HepG2 (cell line): Measurements from ENCODE around the gene PROM2. TPM values are rescaled to one million over a fixed set of nuclear protein-coding genes. Genes with fewer than 3 reads are reported as not detected.

ENCODE experiments used
- ATAC-seq: fragments of 200-7000 bp; cut with Tn5 transposase; 3 replicates; pipeline ENCODE4 v1.9.1; 2020; ENCODE audit warnings: mild to moderate bottlenecking, moderate library complexity
- BruUV-seq: library from RNA; stranded (reverse); fragments of 400-500 nt; replicated peaks from 2 replicates; lab custom pipeline; 2021; lab: Mats Ljungman, UMichigan
- CTCF ChIA-PET: fragments of 300-600 bp; formaldehyde crosslinking; extraction: SDS; loops from one replicate; lab custom pipeline; 2021; ENCODE audit warnings: low total read pairs, inconsistent platforms, low intra/inter-chr PET ratio; lab: Yijun Ruan, JAX
- POLR2A ChIA-PET: fragments of 350-600 bp; sonication (Branson Sonifier 250); formaldehyde crosslinking; loops from one replicate; lab custom pipeline; 2020; ENCODE audit warnings: antibody characterized with exemption, inconsistent platforms; lab: Yijun Ruan, JAX
- DNase-seq: peaks from one replicate; pipeline ENCODE4 v3.0.0-alpha.2; 2015; ENCODE audit warnings: low spot score
- FAIRE-seq: peaks from 3 replicates; lab custom pipeline; 2011; peaks lifted over from hg19 to GRCh38; lab: Jason Lieb, UNC
- H2AFZ ChIP-seq: one replicate; pipeline ENCODE4 v1.6.1; 2011; ENCODE audit warnings: low read length, inconsistent platforms
- H3K27ac ChIP-seq: fragments of 300-600 bp; 3 replicates; pipeline ENCODE4 v1.8.0; 2011; ENCODE audit warnings: mixed run types, mild to moderate bottlenecking, mixed read lengths, low read length, inconsistent platforms; ENCODE audit not compliant: insufficient read depth; ENCODE audit errors: extremely low read length
- H3K27me3 ChIP-seq, 2 experiments: fragments of 200-600 bp in 1 of 2; 2 replicates in 1 of 2; 3 replicates in 1 of 2; pipeline versions ENCODE4 v1.6.0 to v1.8.0; 2011; ENCODE audit warnings: low read length in 2 of 2, mild to moderate bottlenecking in 2 of 2, moderate library complexity in 2 of 2, inconsistent platforms in 1 of 2; ENCODE audit not compliant: insufficient read depth in 2 of 2, control insufficient read depth in 1 of 2
- H3K36me3 ChIP-seq, 2 experiments: fragments of 200-600 bp in 1 of 2; replicated peaks in 1 of 2; 2 replicates in 1 of 2; 3 replicates in 1 of 2; pipeline versions ENCODE4 v1.5.1 to v1.8.0; 2011; ENCODE audit warnings: low read length in 2 of 2, inconsistent platforms in 1 of 2; ENCODE audit not compliant: insufficient read depth in 2 of 2, control insufficient read depth in 1 of 2
- H3K4me1 ChIP-seq: 2 replicates; pipeline ENCODE4 v1.5.1; 2012; ENCODE audit warnings: low read length, inconsistent platforms; ENCODE audit not compliant: insufficient read depth
- H3K4me2 ChIP-seq: 2 replicates; pipeline ENCODE4 v1.6.0; 2011; ENCODE audit warnings: low read depth, low read length, inconsistent platforms
- H3K4me3 ChIP-seq, 3 experiments: fragments of 200-600 bp in 1 of 3; sonication (generic), shearing (Covaris generic) in 1 of 3; replicated peaks in 1 of 3; 2 replicates each; pipeline ENCODE4 v1.5.1; 2011 to 2016; ENCODE audit warnings: low read length in 3 of 3, inconsistent platforms in 2 of 3, low read depth in 2 of 3, mild to moderate bottlenecking in 2 of 3, control low read depth in 1 of 3, mixed read lengths in 1 of 3; ENCODE audit not compliant: insufficient read depth in 1 of 3
- H3K79me2 ChIP-seq: one replicate; pipeline ENCODE4 v1.6.1; 2011; ENCODE audit warnings: low read length, inconsistent platforms; ENCODE audit not compliant: insufficient read depth
- H3K9ac ChIP-seq: 2 replicates; pipeline ENCODE4 v1.6.0; 2011; ENCODE audit warnings: mild to moderate bottlenecking, low read depth, low read length, inconsistent platforms; ENCODE audit not compliant: insufficient read depth
- H3K9me3 ChIP-seq: 2 replicates; pipeline ENCODE4 v1.5.1; 2012; ENCODE audit warnings: mild to moderate bottlenecking, low read length
- H4K20me1 ChIP-seq: 2 replicates; pipeline ENCODE4 v1.6.0; 2011; ENCODE audit warnings: inconsistent platforms, mild to moderate bottlenecking, low read length, moderate library complexity; ENCODE audit not compliant: insufficient read depth
- AFF4 ChIP-seq: sonication (generic); formaldehyde crosslinking; IDR thresholded peaks from 2 replicates; pipeline ENCODE4 v1.4.0; 2020; ENCODE audit warnings: missing genetic modification reagents
- CERS6 ChIP-seq: sonication (generic); formaldehyde crosslinking; IDR thresholded peaks from 2 replicates; pipeline ENCODE4 v1.5.0; 2020; ENCODE audit warnings: missing genetic modification reagents
- IKZF1 ChIP-seq: fragments of 450-650 bp; IDR thresholded peaks from 2 replicates; pipeline ENCODE4 v1.7.1; 2016
- KDM1A ChIP-seq: IDR thresholded peaks from 2 replicates; pipeline ENCODE4 v1.6.1; 2016; ENCODE audit warnings: missing compliant biosample characterization
- KMT2A ChIP-seq: sonication (generic); formaldehyde crosslinking; IDR thresholded peaks from 2 replicates; pipeline ENCODE4 v1.4.0; 2020; ENCODE audit warnings: missing genetic modification reagents
- MXI1 ChIP-seq: IDR thresholded peaks from 3 replicates; pipeline ENCODE4 v1.6.1; 2012; ENCODE audit warnings: low read depth, low read length, inconsistent platforms, borderline replicate concordance
- PCBP2 ChIP-seq: fragments of 200-400 bp; formaldehyde crosslinking; optimal IDR thresholded peaks from 2 replicates; pipeline ENCODE3; 2018; ENCODE audit warnings: low read length, low read depth; ENCODE audit not compliant: poor library complexity, severe bottlenecking
- POGZ ChIP-seq: sonication (generic); formaldehyde crosslinking; IDR thresholded peaks from 2 replicates; pipeline ENCODE4 v1.4.0; 2020; ENCODE audit warnings: mild to moderate bottlenecking, missing genetic modification reagents
- THAP8 ChIP-seq: sonication (generic); formaldehyde crosslinking; IDR thresholded peaks from 2 replicates; pipeline ENCODE4 v1.5.1; 2020; ENCODE audit warnings: missing genetic modification reagents, mild to moderate bottlenecking, borderline replicate concordance
- ZFYVE20 ChIP-seq: sonication (generic); formaldehyde crosslinking; IDR thresholded peaks from 2 replicates; pipeline ENCODE4 v1.8.0; 2023; ENCODE audit warnings: low read depth, mild to moderate bottlenecking, moderate library complexity, missing genetic modification reagents, borderline replicate concordance
- ZNF17 ChIP-seq: sonication (generic); formaldehyde crosslinking; IDR thresholded peaks from 2 replicates; pipeline ENCODE4 v1.5.0; 2020; ENCODE audit warnings: mild to moderate bottlenecking, missing genetic modification reagents
- ZNF768 ChIP-seq: sonication (generic); formaldehyde crosslinking; IDR thresholded peaks from 2 replicates; pipeline ENCODE4 v1.4.0; 2020; ENCODE audit warnings: missing genetic modification reagents
- WGBS: methylation state at CpG from one replicate; pipeline ENCODE4 v1.1.6; 2017; ENCODE audit warnings: low lambda C conversion rate; 5-methylcytosine and 5-hydroxymethylcytosine counted together
- in situ Hi-C: cut with HindIII; loops from 2 replicates; pipeline ENCODE4 v1.10.0; 2017; ENCODE audit warnings: low pct_unique_long_range_greater_than_20kb; ENCODE audit not compliant: extremely low pct_ligation_motif_present
- intact Hi-C: fragments of 100-400 bp; cut with micrococcal nuclease; formaldehyde crosslinking; loops from one replicate; pipeline ENCODE4 v1.10.0; 2022; ENCODE audit not compliant: unreplicated experiment
- polyA plus RNA-seq, 8 experiments: library from polyadenylated mRNA; depleted of rRNA in 3 of 8; stranded (reverse) in 7 of 8; unstranded in 1 of 8; fragments of >200 nt; fragmentation: Illumina TruSeq in 4 of 8; extraction: Trizol in 4 of 8; gene quantifications; 2 replicates each; pipeline versions ENCODE4 v1.2.1 to v1.2.3, GENCODE V29; 2011 to 2016; ENCODE audit warnings: low read depth in 4 of 8, missing spikeins in 1 of 8, mixed read lengths in 1 of 8; ENCODE audit not compliant: insufficient read depth in 1 of 8
- total RNA-seq, 5 experiments: library from RNA; depleted of rRNA; stranded (reverse); fragments of >200 nt; fragmentation: Illumina TruSeq; extraction: Trizol; gene quantifications; 2 replicates each; pipeline ENCODE4 v1.2.3, GENCODE V29; 2016; ENCODE audit warnings: low read depth in 1 of 5

PROM2 gene
- total and polyA plus RNA-seq, 2 of the 13 experiments (the other 11 are each of a cell fraction or from before 2014, with no cell fraction given), result not detected

GRCh38 chr2:95301876-95302641 is 27.8 kb downstream of the PROM2 start:
- 30% methylated on average over 13 of the region's 17 CpGs for WGBS
- Histone ChIP-seq H3K79me2 (no peaks in the 10 kb centered on the region), H4K20me1 (no peaks in the 10 kb centered on the region), H3K4me3 (no peak overlapping the region), H3K36me3 (no peaks in the 10 kb centered on the region), H2AFZ (no peak overlapping the region), H3K4me1 (peaks cover 19% of the 10 kb centered on the region), H3K9me3 (no peaks in the 10 kb centered on the region), H3K9ac (no peak overlapping the region), H3K27me3 (peaks cover 6 to 49% of the 10 kb centered on the region in 2 experiments; a peak in 3 of 5 replicates), H3K4me2 (no peak overlapping the region), H3K27ac (no peak overlapping the region)
- no peak for DNase-seq
- no peak for ATAC-seq
- in situ Hi-C loops (no loop called here), intact Hi-C loops (no loop called here)
- no peak for FAIRE-seq
- TF ChIP-seq MXI1 (0 out of 3 replicates have a peak, but pooled peaks have one; percentile 9), ZNF768 (CRISPR knock-in tag) (no peak)
- ChIA-PET POLR2A (no interaction called here), CTCF (no interaction called here)
- no TSS peak for BruUV-seq

- Histone ChIP-seq H3K4me1 (peaks cover 19% of the 10 kb centered on the region), H3K9me3 (no peaks in the 10 kb centered on the region), H3K27me3 (peaks cover 4 to 39% of the 10 kb centered on the region in 2 experiments; a peak in 3 of 5 replicates), H3K4me2 (no peak overlapping the region), H3K4me3 (no peak overlapping the region), H3K79me2 (no peaks in the 10 kb centered on the region), H3K36me3 (no peaks in the 10 kb centered on the region), H4K20me1 (no peaks in the 10 kb centered on the region), H3K27ac (no peak overlapping the region), H3K9ac (no peak overlapping the region), H2AFZ (no peak overlapping the region)
- ATAC-seq (no peak), DNase-seq (no peak), FAIRE-seq (no peak)
- POLR2A ChIA-PET, result no interaction called here
- in situ Hi-C loops (no loop called here), intact Hi-C loops (no loop called here)
- BruUV-seq, result no TSS peak
- 45% methylated on average over 19 of the region's 19 CpGs for WGBS
- CTCF ChIA-PET, result no interaction called here
- TF ChIP-seq AFF4 (CRISPR knock-in tag), result no peak
- TF ChIP-seq THAP8 (CRISPR knock-in tag), result no peak
- TF ChIP-seq PCBP2, result no peak
- no peak for TF ChIP-seq KDM1A
- no peak for TF ChIP-seq ZNF17
- no peak for TF ChIP-seq IKZF1
- TF ChIP-seq KMT2A (CRISPR knock-in tag), result no peak
- no peak for TF ChIP-seq ZFYVE20 (CRISPR knock-in tag)
- TF ChIP-seq CERS6 (CRISPR knock-in tag), result no peak
- TF ChIP-seq POGZ (CRISPR knock-in tag), result no peak
Observed at GRCh38 chr2:95303191-95303919, 29.1 kb downstream of the PROM2 start.
